T-helper 2 cell (primary cell): ENCODE results near the gene SORL1-AS1.
"Not testable (repeated sequence)": the region's sequence is repeated elsewhere in the genome, so short reads cannot be mapped to it uniquely, and the experiment has no call there.

Experiments used
- DNase-seq, 5 experiments: peaks; one replicate each; pipeline versions ENCODE4 v3.0.0 to v3.0.0-alpha.2; 2012 to 2022

Gene SORL1-AS1

GRCh38 chr11:121426476-121427399 lies 26.0 kb downstream of the SORL1-AS1 start:
- DNase-seq, result peak in 4 of 5 experiments; percentile 15 to 51 (median 30)

- DNase-seq, result no peak
Observed at GRCh38 chr11:121425828-121426227, 26.9 kb downstream of the SORL1-AS1 start.

GRCh38 chr11:121422675-121423074 lies 30.1 kb downstream of the SORL1-AS1 start:
- peak in 1 of 5 experiments; percentile 42 for DNase-seq

GRCh38 chr11:121421149-121421901 lies 31.4 kb downstream of the SORL1-AS1 start:
- DNase-seq, result no peak

GRCh38 chr11:121420398-121420797 lies 32.4 kb downstream of the SORL1-AS1 start:
- DNase-seq, result peak in 1 of 5 experiments; percentile 71

- DNase-seq, result no peak
Observed at GRCh38 chr11:121419836-121420235, 32.9 kb downstream of the SORL1-AS1 start.

GRCh38 chr11:121418625-121419114 lies 34.1 kb downstream of the SORL1-AS1 start:
- peak in 3 of 5 experiments; percentile 31 to 93 (median 63) for DNase-seq

GRCh38 chr11:121417607-121418006 lies 35.2 kb downstream of the SORL1-AS1 start:
- no peak for DNase-seq

GRCh38 chr11:121417055-121417551 lies 35.7 kb downstream of the SORL1-AS1 start:
- DNase-seq, result peak in 3 of 5 experiments; percentile 13 to 83 (median 51)

- DNase-seq, result no peak
Observed at GRCh38 chr11:121415856-121416255, 36.9 kb downstream of the SORL1-AS1 start.

GRCh38 chr11:121414141-121414913 lies 38.4 kb downstream of the SORL1-AS1 start:
- DNase-seq, result no peak

- no peak for DNase-seq
Observed at GRCh38 chr11:121412711-121413415, 39.9 kb downstream of the SORL1-AS1 start.

GRCh38 chr11:121412000-121412587 lies 40.7 kb downstream of the SORL1-AS1 start:
- no peak for DNase-seq

GRCh38 chr11:121411330-121411729 lies 41.4 kb downstream of the SORL1-AS1 start:
- not testable (repeated sequence) for DNase-seq

- DNase-seq, result not testable (repeated sequence)
Observed at GRCh38 chr11:121410041-121410440, 42.7 kb downstream of the SORL1-AS1 start.

GRCh38 chr11:121408830-121409229 lies 43.9 kb downstream of the SORL1-AS1 start:
- no peak for DNase-seq

- no peak for DNase-seq
Observed at GRCh38 chr11:121406291-121406690, 46.5 kb downstream of the SORL1-AS1 start.

GRCh38 chr11:121405646-121406045 lies 47.1 kb downstream of the SORL1-AS1 start:
- DNase-seq, result no peak

GRCh38 chr11:121394785-121395184 lies 58.0 kb downstream of the SORL1-AS1 start:
- DNase-seq, result no peak

GRCh38 chr11:121393855-121394254 lies 58.9 kb downstream of the SORL1-AS1 start:
- DNase-seq, result no peak

- no peak for DNase-seq
Observed at GRCh38 chr11:121391914-121392313, 60.9 kb downstream of the SORL1-AS1 start.
